CMK (cell line): ENCODE data around the gene CD247.
A peak's percentile ranks its signal among the peaks of the same experiment; 100 is the strongest.
"Not testable (repeated sequence)": the region's sequence is repeated elsewhere in the genome, so short reads cannot be mapped to it uniquely, and the experiment has no call there.

Experiments
- DNase-seq: peaks from one replicate; pipeline ENCODE4 v3.0.0-alpha.2; 2010; ENCODE audit warnings: low read depth

CD247 gene

GRCh38 chr1:167518331-167518700, at the start of gene CD247:
Gene CD247 (minus strand): TSS chr1:167518529. CDS start chr1:167518465, 64 bp downstream.
- no peak for DNase-seq

- no peak for DNase-seq
Observed at GRCh38 chr1:167567663-167568062, 49.3 kb upstream of the CD247 start.

GRCh38 chr1:167566766-167567165, 48.4 kb upstream of the CD247 start:
- no peak for DNase-seq

- DNase-seq = no peak
Observed at GRCh38 chr1:167565922-167566321, 47.6 kb upstream of the CD247 start.

GRCh38 chr1:167564612-167565270, 46.4 kb upstream of the CD247 start:
- no peak for DNase-seq

- DNase-seq = no peak
Observed at GRCh38 chr1:167563579-167564246, 45.4 kb upstream of the CD247 start.

- DNase-seq = no peak
Observed at GRCh38 chr1:167562702-167563101, 44.4 kb upstream of the CD247 start.

DNA sequence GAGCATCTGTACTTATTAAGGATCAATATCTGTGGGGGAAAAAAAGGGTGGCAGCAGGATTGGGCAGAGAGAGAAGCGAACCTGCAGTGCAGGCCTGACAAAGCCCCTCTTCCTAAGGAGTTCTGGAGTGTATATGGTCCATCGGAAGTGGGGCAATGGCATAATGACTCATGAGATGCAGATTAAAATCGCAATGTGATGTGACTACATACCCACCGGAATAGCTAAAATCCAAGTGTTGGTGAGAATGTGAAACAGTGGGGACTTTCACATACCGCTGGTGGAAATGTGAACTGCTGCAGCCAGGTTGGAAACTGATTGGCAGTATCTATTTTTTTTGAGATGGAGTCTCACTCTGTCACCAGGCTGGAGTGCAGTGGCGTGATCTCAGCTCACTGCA, 43.4 kb upstream of the CD247 start:
- DNase-seq = no peak

DNA sequence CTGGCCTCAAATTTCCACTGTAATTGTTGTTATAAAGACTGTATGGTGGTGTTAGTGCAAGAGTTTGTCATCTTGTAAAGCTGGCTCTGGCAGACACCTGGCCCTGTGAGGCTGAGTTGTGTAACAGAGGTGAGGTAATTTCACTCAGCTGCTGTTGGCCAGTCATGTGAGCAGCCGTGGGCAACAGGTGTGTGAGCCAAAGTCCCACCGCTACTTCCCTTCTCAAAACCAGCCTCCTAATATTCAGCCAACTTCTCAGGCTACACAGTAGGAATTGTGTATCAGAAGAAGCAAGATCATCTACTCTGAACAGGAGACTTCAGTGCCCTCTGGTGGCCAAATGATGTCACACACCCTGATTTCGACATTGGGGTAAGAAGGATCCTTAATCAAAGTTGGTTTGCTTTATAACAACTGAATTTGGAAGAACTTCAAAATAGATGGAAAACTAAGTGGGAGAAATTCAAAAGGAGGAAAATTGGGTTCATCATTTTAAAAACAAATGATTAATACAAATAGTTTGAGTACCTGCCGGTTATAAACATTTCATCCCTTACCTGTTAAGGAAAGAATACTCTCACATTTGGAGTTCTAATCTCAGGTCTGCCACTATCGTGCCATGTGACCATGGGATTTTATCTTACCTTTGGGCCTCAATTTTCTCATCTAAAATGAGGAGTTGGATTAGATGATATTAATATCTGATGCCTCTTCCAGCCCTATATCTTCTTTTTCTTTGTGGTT, 37.8 kb upstream of the CD247 start:
- DNase-seq = peak; percentile 86

GRCh38 chr1:167555072-167555471, 36.7 kb upstream of the CD247 start:
- not testable (repeated sequence) for DNase-seq

DNA sequence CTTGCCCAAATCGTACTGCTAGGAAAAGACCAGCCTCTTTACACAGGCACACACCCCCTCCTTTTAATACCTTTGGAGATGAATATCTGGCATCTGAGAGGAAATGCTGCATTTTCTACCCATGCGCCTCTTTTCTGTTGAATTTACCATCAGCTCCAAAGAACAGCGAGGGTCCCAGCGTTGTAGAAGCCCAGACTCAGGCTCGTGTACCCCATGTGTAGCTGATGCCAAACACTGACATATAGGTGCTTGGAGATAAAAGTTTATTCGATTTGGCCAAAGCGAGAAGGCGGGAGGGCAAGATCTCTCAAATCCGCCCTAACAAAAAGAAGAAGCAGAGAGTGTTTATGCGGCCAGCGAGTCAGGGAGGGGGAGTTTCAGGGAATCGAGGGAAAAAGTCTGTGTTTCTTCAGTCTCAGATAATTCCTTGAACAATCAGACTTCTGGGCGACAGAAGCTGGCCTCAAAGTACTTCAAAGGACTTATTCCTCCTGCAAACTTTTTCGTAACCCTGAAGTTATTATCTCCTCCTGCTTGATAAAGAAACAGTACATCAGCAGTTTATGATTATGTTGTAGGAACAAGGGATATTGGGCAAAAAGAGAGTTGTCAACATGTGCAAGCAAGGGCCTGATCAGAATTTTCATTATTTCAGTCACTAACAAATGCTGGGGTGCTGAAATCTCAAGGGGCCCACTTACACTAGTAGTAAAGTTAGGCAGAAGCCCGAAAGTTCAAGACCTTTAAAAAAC, 35.9 kb upstream of the CD247 start:
- DNase-seq = no peak

DNA sequence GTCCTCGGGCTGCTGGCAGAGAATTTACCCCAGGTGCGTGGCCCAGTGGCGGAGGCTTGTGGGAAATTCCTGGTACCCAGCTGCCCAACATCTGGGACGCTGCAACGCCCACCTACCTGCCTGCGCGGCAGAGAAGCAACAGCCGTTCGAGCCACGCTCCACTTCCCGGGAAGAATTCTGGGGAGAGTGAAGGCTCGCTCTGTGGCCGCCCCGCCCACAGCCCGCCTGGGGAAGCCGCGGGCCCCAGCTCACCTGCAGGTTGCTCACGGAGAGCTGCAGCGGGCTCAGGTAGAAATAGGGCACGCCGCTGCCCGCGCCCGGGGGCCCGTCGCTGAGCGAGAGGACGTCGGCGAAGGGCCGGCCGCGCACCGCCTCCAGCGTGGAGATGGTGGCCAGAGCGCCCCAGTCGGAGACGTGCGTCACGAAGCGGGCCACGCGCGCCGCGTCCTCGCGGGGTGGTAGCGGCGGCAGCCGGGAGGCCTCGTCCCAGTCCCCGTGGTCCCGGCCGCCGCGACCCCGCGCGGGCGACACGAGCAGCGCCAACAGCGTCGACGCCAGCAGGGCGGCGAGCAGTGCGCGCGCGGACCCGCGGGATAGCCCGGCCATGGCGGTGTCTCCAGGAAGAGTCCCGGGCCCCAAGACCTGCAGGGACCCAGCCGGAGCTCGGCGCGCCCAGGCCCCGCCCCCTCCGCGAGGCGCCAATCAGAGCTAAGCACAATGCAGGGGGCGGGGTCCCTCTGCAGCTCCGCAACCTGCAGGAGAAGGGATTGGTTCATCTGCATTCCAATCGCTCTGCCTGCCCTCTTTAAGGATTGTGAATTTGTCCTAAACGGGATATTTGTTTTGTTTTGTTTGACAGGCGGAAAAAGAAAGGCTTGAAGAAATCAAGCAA, 35.1 kb upstream of the CD247 start, which contains the start of gene CREG1:
Gene CREG1, minus strand, starts transcription at position 627 of the 892 bp plus-strand sequence.
- peak; percentile 87 for DNase-seq

GRCh38 chr1:167551362-167551761, 33.0 kb upstream of the CD247 start:
- DNase-seq = no peak

DNA sequence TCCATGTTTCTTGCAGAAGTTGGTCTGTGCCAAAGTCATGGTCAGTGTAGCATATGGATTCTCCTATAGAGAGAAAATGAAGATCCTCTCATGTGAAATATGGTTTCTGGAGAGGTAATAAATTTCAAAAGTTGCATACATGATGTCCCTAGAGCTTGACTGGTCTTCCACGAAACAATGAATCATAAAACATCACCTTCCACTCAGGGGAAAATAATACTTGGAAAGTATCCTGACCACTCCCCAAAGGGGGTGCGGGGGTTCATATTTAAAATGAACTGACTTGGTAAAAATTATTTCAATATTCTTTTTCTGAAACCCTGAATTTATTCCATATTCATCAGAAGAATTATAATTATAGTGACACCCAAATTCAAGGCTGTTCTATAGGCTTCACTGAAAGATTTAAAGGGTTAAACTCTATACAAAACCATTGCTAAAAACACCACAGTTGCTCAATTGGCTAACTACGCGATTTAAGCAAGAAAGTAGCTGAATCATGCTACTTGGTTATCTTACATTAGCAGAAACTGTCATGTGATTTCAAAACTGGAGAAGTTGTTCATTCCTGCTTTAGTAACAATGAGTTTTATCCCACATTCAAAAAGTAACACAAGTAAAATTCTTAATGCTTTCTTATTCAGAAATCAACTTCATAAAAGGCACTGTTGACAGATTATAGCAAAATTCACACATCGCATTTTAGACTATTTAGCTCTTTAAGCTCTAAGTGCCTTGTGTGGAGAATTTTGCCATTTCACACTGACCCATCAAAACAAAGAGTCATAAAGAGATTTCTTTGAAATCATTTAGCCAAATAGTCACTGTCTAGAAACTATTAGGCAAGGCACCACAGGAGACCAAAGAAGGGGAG, 30.0 kb upstream of the CD247 start:
- DNase-seq = no peak

DNA sequence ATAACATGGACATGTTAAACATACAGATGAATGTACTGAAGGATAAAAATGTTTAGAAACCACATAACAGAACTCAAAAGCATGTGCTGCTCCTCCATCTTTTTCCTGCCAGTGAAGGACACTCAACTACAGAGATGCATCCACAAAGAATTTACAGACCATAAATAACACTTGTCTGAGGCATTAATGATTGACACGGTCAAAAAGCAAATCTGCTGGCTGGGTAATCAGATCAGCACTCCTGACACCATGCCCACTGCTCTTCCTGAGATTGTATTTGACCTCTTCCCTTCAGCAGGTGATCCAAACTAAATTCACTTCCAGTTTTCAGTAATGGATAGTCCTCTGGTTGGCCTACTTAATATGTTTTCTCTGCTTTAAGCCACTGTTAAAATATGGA, 28.6 kb upstream of the CD247 start:
- no peak for DNase-seq

DNA sequence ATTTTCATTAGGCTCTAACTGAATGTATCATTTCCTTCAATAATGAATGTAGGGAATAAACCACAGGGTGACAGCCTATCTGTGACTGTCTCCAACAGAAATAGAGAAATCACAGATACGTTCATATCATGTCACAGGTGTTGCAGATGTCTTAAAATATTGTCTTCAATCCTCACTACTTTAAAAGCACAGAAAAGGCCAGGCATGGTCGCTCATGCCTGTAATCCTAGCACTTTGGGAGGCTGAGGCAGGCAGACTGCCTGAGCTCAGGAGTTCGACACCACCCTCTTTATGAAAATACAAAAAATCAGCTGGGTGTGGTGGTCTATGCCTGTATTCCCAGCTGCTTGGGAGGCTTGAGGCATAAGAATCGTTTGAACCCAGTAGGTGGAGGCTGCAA, 27.0 kb upstream of the CD247 start:
- no peak for DNase-seq

DNA sequence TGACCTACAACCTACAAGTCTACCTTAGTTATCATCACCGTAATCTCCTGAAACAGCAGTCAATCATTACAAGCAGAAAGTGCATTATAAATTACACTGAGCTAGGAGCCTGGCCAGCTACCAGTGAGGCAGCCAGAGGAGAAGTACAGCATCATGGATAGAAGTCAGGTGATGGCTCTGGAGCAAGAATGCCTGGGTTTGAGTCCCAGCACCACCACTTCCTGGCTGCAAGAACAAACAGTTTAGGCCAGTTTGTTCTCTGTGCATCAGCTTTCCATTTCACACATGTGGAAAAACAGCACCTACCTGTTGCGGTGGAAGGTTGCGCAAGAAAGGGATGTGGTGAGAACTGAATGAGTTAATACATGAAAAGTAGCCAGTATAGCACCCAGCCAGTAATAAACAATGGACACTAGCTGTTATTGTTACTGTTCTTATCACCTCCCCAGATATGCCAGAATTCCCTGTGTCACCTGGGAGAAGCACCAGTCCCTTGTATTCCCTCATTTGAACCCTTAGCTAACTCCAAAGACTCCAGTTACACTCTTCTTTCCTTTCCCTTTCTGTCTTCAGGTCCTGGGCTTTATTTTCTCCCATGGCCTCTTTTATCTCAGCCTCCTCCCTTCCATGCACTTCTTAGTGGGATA, 26.2 kb upstream of the CD247 start:
- no peak for DNase-seq

- DNase-seq = no peak
Observed at GRCh38 chr1:167543199-167543990, 25.1 kb upstream of the CD247 start.
